ENCODE results near the gene CA14.
"Not testable (repeated sequence)": the region's sequence is repeated elsewhere in the genome, so short reads cannot be mapped to it uniquely, and the experiment has no call there.

Gene CA14

GRCh38 chr1:150268705-150269403, 11.3 kb downstream of the CA14 start, which contains the start of gene APH1A:
APH1A (minus strand) TSS chr1:150269016; CDS start chr1:150268810, 206 bp downstream.
- DNase-seq (ENCODE audit: low read depth, low spot score), result peak; percentile 95
- peak within 1 kb of the TSS; percentile 66 for H3K4me3 ChIP-seq (ENCODE audit: low read length)

GRCh38 chr1:150269451-150269850, 11.9 kb downstream of the CA14 start:
- H3K4me3 ChIP-seq (ENCODE audit: low read length), result peak overlapping the region; percentile 66
- DNase-seq (ENCODE audit: low read depth, low spot score), result no peak

- no peak overlapping the region for H3K4me3 ChIP-seq (ENCODE audit: low read length)
- no peak for DNase-seq (ENCODE audit: low read depth, low spot score)
These were observed 13.9 kb downstream of the CA14 start for GRCh38 chr1:150271291-150271959.

GRCh38 chr1:150273311-150273710, 15.7 kb downstream of the CA14 start:
- H3K4me3 ChIP-seq (ENCODE audit: low read length), result no peak overlapping the region
- DNase-seq (ENCODE audit: low read depth, low spot score), result no peak

- no peak for DNase-seq (ENCODE audit: low read depth, low spot score)
These were observed 22.6 kb downstream of the CA14 start for GRCh38 chr1:150280138-150280707.

GRCh38 chr1:150281221-150281757, 23.7 kb downstream of the CA14 start:
- DNase-seq (ENCODE audit: low read depth, low spot score), result peak; percentile 34
- H3K4me3 ChIP-seq (ENCODE audit: low read length), result no peak overlapping the region

More at GRCh38 chr1:150280138-150280707, 22.6 kb downstream of the CA14 start:
- H3K4me3 ChIP-seq (ENCODE audit: low read length), result no peak overlapping the region

- peak; percentile 33 for DNase-seq (ENCODE audit: low read depth, low spot score)
- H3K4me3 ChIP-seq (ENCODE audit: low read length), result no peak within 1 kb of the TSS
These were observed 24.4 kb downstream of the CA14 start, which contains the start of gene CIART for GRCh38 chr1:150281758-150282557. CIART (plus strand) TSS chr1:150282554; CDS start chr1:150283268, 714 bp downstream.

GRCh38 chr1:150282558-150282958, 25.0 kb downstream of the CA14 start:
- no peak for DNase-seq (ENCODE audit: low read depth, low spot score)
- no peak overlapping the region for H3K4me3 ChIP-seq (ENCODE audit: low read length)

- DNase-seq (ENCODE audit: low read depth, low spot score), result no peak
- H3K4me3 ChIP-seq (ENCODE audit: low read length), result no peak overlapping the region
These were observed 25.7 kb downstream of the CA14 start for GRCh38 chr1:150283260-150283659.

- DNase-seq (ENCODE audit: low read depth, low spot score), result no peak
- H3K4me3 ChIP-seq (ENCODE audit: low read length), result no peak overlapping the region
These were observed 30.8 kb downstream of the CA14 start for GRCh38 chr1:150288382-150288781.

- H3K4me3 ChIP-seq (ENCODE audit: low read length), result no peak overlapping the region
- no peak for DNase-seq (ENCODE audit: low read depth, low spot score)
These were observed 31.2 kb downstream of the CA14 start for GRCh38 chr1:150288822-150289221.

- H3K4me3 ChIP-seq (ENCODE audit: low read length), result peak within 1 kb of the TSS; percentile 95
- peak; percentile 81 for DNase-seq (ENCODE audit: low read depth, low spot score)
These were observed 36.1 kb downstream of the CA14 start, which contains the start of gene MRPS21 for GRCh38 chr1:150293433-150294253. MRPS21 (plus strand) TSS chr1:150293861; CDS start chr1:150294367, 506 bp downstream.

- no peak for DNase-seq (ENCODE audit: low read depth, low spot score)
- H3K4me3 ChIP-seq (ENCODE audit: low read length), result no peak overlapping the region
These were observed 37.9 kb downstream of the CA14 start for GRCh38 chr1:150295476-150295875.

GRCh38 chr1:150299716-150300115, 42.1 kb downstream of the CA14 start:
- DNase-seq (ENCODE audit: low read depth, low spot score), result no peak
- H3K4me3 ChIP-seq (ENCODE audit: low read length), result no peak overlapping the region

- DNase-seq (ENCODE audit: low read depth, low spot score), result no peak
- H3K4me3 ChIP-seq (ENCODE audit: low read length), result no peak overlapping the region
These were observed 44.8 kb downstream of the CA14 start for GRCh38 chr1:150302338-150302737.

GRCh38 chr1:150302902-150303301, 45.3 kb downstream of the CA14 start:
- no peak overlapping the region for H3K4me3 ChIP-seq (ENCODE audit: low read length)
- no peak for DNase-seq (ENCODE audit: low read depth, low spot score)

GRCh38 chr1:150308585-150308984, 51.0 kb downstream of the CA14 start:
- DNase-seq (ENCODE audit: low read depth, low spot score); H3K4me3 ChIP-seq (ENCODE audit: low read length): not testable (repeated sequence)
